Right cardiac atrium (tissue), 5 donors: ENCODE data around the gene HNRNPU. TPM values are rescaled to one million over a fixed set of nuclear protein-coding genes. Genes with fewer than 3 reads are reported as not detected.
"Not testable (repeated sequence)": the region's sequence is repeated elsewhere in the genome, so short reads cannot be mapped to it uniquely, and the experiment has no call there.

Experiments used
- ATAC-seq, 2 donors: fragments of 200-7000 bp; cut with Tn5 transposase; one replicate each; pipeline versions ENCODE4 v1.8.0 to v1.9.1; 2020; ENCODE audit warnings: moderate library complexity in 2 of 2, mild to moderate bottlenecking in 1 of 2
- DNase-seq, 3 donors: peaks; one replicate each; pipeline ENCODE4 v3.0.0-alpha.2; 2020
- H3K27ac ChIP-seq: one replicate; pipeline ENCODE4 v1.5.1; 2013; ENCODE audit warnings: mild to moderate bottlenecking, low read length, control low read depth, moderate library complexity
- H3K27me3 ChIP-seq: one replicate; pipeline ENCODE4 v1.6.1; 2013; ENCODE audit not compliant: control insufficient read depth, insufficient read depth
- H3K4me1 ChIP-seq: one replicate; pipeline ENCODE4 v1.6.1; 2013; ENCODE audit warnings: low read length; ENCODE audit not compliant: control insufficient read depth, insufficient read depth
- H3K4me3 ChIP-seq: one replicate; pipeline ENCODE4 v1.5.1; 2013; ENCODE audit warnings: low read length, control low read depth
- H3K9me3 ChIP-seq: one replicate; pipeline ENCODE4 v1.6.1; 2013; ENCODE audit warnings: low read length; ENCODE audit not compliant: control insufficient read depth
- WGBS: extraction: QIAGEN DNeasy Blood & Tissue Kit; methylation state at CpG from one replicate; pipeline ENCODE4 v1.1.7; 2013; 5-methylcytosine and 5-hydroxymethylcytosine counted together
- intact Hi-C, 4 donors: fragments of 100-400 bp; cut with DNase I; formaldehyde crosslinking; loops; one replicate each; pipeline versions ENCODE4 v1.11.0 to v1.14.0; 2022 to 2023
- polyA plus RNA-seq: library from polyadenylated mRNA; stranded (reverse); fragments of 200-250 nt; gene quantifications from one replicate; pipeline ENCODE4 v1.2.3, GENCODE V29; 2013
- total RNA-seq, 4 donors: library from RNA; stranded (reverse); fragmentation: NEBNext Ultra II Directional; extraction: Animal tissue kit (Norgen Biotek cat#: 25700); gene quantifications; one replicate each; pipeline ENCODE4 v1.2.1, GENCODE V29; 2021
- donor health status: healthy with polysubstance abuse.
- donor health status: DM: no; HTN: yes; CAD: no.
- donor health status: DM: no; HTN: no; CAD: no.
- donor health status: DM: no; HTN: yes; CAD: no; lungs with severe emphysema.
- donor health status: DM: yes; HTN: yes; CAD: no.

The HNRNPU gene
- total and polyA plus RNA-seq, 5 donors = 112 to 194 (median 183) TPM

- peaks cover 4% of the 10 kb centered on the region for H3K4me1 ChIP-seq
- WGBS = 65% methylated on average over 2 of the region's 2 CpGs
- no peak for ATAC-seq
Observed at GRCh38 chr1:244839656-244840055, 24.7 kb downstream of the HNRNPU start.

GRCh38 chr1:244837597-244838258 lies 26.6 kb downstream of the HNRNPU start:
- Histone ChIP-seq H3K9me3 (no peaks in the 10 kb centered on the region), H3K4me3 (no peak overlapping the region), H3K4me1 (peaks cover 4% of the 10 kb centered on the region), H3K27ac (no peak overlapping the region), H3K27me3 (no peaks in the 10 kb centered on the region)
- ATAC-seq (no peak), DNase-seq (no peak)
- intact Hi-C loops = loop anchor here in 3 of 4 donors (2.0 to 10.0 kb wide), 3 partner anchors 23 to 207 kb away; no protein-coding TSS in a partner anchor
- WGBS = 77% methylated on average over 5 of the region's 5 CpGs

More at GRCh38 chr1:244839656-244840055, 24.7 kb downstream of the HNRNPU start:
- intact Hi-C loops = loop anchor here in 3 of 4 donors (2.0 to 10.0 kb wide), 3 partner anchors 21 to 205 kb away; no protein-coding TSS in a partner anchor
- Histone ChIP-seq H3K27ac (no peak overlapping the region), H3K27me3 (no peaks in the 10 kb centered on the region), H3K9me3 (no peaks in the 10 kb centered on the region), H3K4me3 (no peak overlapping the region)
- DNase-seq = no peak

- DNase-seq (no peak), ATAC-seq (no peak)
- Histone ChIP-seq H3K27ac (no peak overlapping the region), H3K4me3 (peak overlapping the region; percentile 95), H3K9me3 (no peaks in the 10 kb centered on the region), H3K27me3 (no peaks in the 10 kb centered on the region), H3K4me1 (peaks cover 4% of the 10 kb centered on the region)
- WGBS = 17% methylated on average over 3 of the region's 3 CpGs
- intact Hi-C loops = loop anchor here in 3 of 4 donors (10.0 kb wide), 2 partner anchors 138 to 208 kb away; no protein-coding TSS in a partner anchor
Observed at GRCh38 chr1:244836584-244836983, 27.8 kb downstream of the HNRNPU start.

GRCh38 chr1:244836135-244836521 lies 28.2 kb downstream of the HNRNPU start:
- Histone ChIP-seq H3K4me1 (peaks cover 4% of the 10 kb centered on the region), H3K4me3 (peak overlapping the region; percentile 95), H3K27me3 (no peaks in the 10 kb centered on the region), H3K27ac (peak overlapping the region; percentile 93), H3K9me3 (no peaks in the 10 kb centered on the region)
- intact Hi-C loops = loop anchor here in 3 of 4 donors (10.0 kb wide), 2 partner anchors 139 to 209 kb away; no protein-coding TSS in a partner anchor
- DNase-seq = no peak
- ATAC-seq = peak in 1 of 2 donors; percentile 4
- 2% methylated on average over 7 of the region's 7 CpGs for WGBS

- peak; percentile 91 to 98 (median 97) for DNase-seq
- H3K4me3 ChIP-seq = peak within 1 kb of the TSS; percentile 95
- WGBS = under 1% methylated on average over 77 of the region's 77 CpGs
- intact Hi-C loops = loop anchor here in 3 of 4 donors (2.0 to 10.0 kb wide), 3 partner anchors 27 to 209 kb away; no protein-coding TSS in a partner anchor
- H3K27ac ChIP-seq = peak within 1 kb of the TSS; percentile 93
- peak; percentile 91 to 93 for ATAC-seq
- H3K27me3 ChIP-seq = no peaks in the 10 kb centered on the region
- peaks cover 4% of the 10 kb centered on the region for H3K4me1 ChIP-seq
- no peaks in the 10 kb centered on the region for H3K9me3 ChIP-seq
Observed at GRCh38 chr1:244835276-244836134, 28.8 kb downstream of the HNRNPU start, which contains the start of gene COX20. COX20 (plus strand) TSS chr1:244835658; CDS start chr1:244835715, 57 bp downstream.

GRCh38 chr1:244834543-244835275 lies 29.6 kb downstream of the HNRNPU start:
- intact Hi-C loops = loop anchor here in 3 of 4 donors (2.0 to 10.0 kb wide), 3 partner anchors 28 to 210 kb away; no protein-coding TSS in a partner anchor
- ATAC-seq = peak; percentile 78 to 84
- Histone ChIP-seq H3K27ac (peak overlapping the region; percentile 93), H3K9me3 (no peaks in the 10 kb centered on the region), H3K4me3 (peak overlapping the region; percentile 95), H3K27me3 (no peaks in the 10 kb centered on the region), H3K4me1 (no peaks in the 10 kb centered on the region)
- peak in 1 of 3 donors; percentile 90 for DNase-seq
- WGBS = under 1% methylated on average over 49 of the region's 49 CpGs

- DNase-seq (peak; percentile 64 to 82 (median 79)), ATAC-seq (peak; percentile 27 to 38)
- no peaks in the 10 kb centered on the region for H3K4me1 ChIP-seq
- WGBS = 2% methylated on average over 32 of the region's 32 CpGs
- peak overlapping the region; percentile 95 for H3K4me3 ChIP-seq
- peak overlapping the region; percentile 93 for H3K27ac ChIP-seq
- intact Hi-C loops = loop anchor here in 3 of 4 donors (2.0 to 10.0 kb wide), 3 partner anchors 29 to 211 kb away; no protein-coding TSS in a partner anchor
- no peaks in the 10 kb centered on the region for H3K9me3 ChIP-seq
- no peaks in the 10 kb centered on the region for H3K27me3 ChIP-seq
Observed at GRCh38 chr1:244833734-244834542, 30.4 kb downstream of the HNRNPU start.

- H3K4me1 ChIP-seq, ATAC-seq, H3K27ac ChIP-seq, H3K9me3 ChIP-seq, H3K27me3 ChIP-seq: not testable (repeated sequence)
- peak overlapping the region; percentile 95 for H3K4me3 ChIP-seq
- DNase-seq = peak in 1 of 3 donors; percentile 60
- WGBS = 44% methylated on average over 8 of the region's 8 CpGs
- intact Hi-C loops = loop anchor here in 3 of 4 donors (10.0 kb wide), 2 partner anchors 142 to 212 kb away; no protein-coding TSS in a partner anchor
Observed at GRCh38 chr1:244833260-244833659, 31.1 kb downstream of the HNRNPU start.

GRCh38 chr1:244830639-244831038 lies 33.7 kb downstream of the HNRNPU start:
- Histone ChIP-seq H3K27ac (no peak overlapping the region), H3K4me3 (no peak overlapping the region), H3K27me3 (no peaks in the 10 kb centered on the region), H3K9me3 (no peaks in the 10 kb centered on the region), H3K4me1 (no peaks in the 10 kb centered on the region)
- DNase-seq = no peak
- 83% methylated on average over 3 of the region's 3 CpGs for whole genome bisulfite sequencing
- ATAC-seq = no peak
- intact Hi-C loops = loop anchor here in 3 of 4 donors (10.0 kb wide), 2 partner anchors 144 to 214 kb away; no protein-coding TSS in a partner anchor
